Spleen (tissue), 11 donors: ENCODE measurements around the gene LIPI. TPM values are rescaled to one million over a fixed set of nuclear protein-coding genes. Genes with fewer than 3 reads are reported as not detected.
"Not testable (repeated sequence)": the region's sequence is repeated elsewhere in the genome, so short reads cannot be mapped to it uniquely, and the experiment has no call there.

Experiments
- DNase-seq: peaks from one replicate; pipeline ENCODE4 v3.0.0-alpha.2; 2020
- H3K27ac ChIP-seq, 8 donors: fragments of 200-600 bp; sonication (generic) in 7 of 8; 1 replicate in 4 of 8; 2 replicates in 4 of 8; pipeline versions ENCODE4 v1.5.0 to v1.8.0; 2016 to 2021; ENCODE audit warnings: inconsistent platforms in 4 of 8, mild to moderate bottlenecking in 4 of 8, moderate library complexity in 1 of 8
- H3K27me3 ChIP-seq, 7 donors: fragments of 200-600 bp; sonication (generic) in 6 of 7; replicated peaks in 1 of 7; 1 replicate in 4 of 7; 2 replicates in 3 of 7; pipeline versions ENCODE4 v1.5.0 to v1.8.0; 2016 to 2021; ENCODE audit warnings: inconsistent platforms in 3 of 7, mild to moderate bottlenecking in 1 of 7
- H3K36me3 ChIP-seq, 6 donors: fragments of 200-600 bp; sonication (generic) in 5 of 6; 1 replicate in 4 of 6; 2 replicates in 2 of 6; pipeline versions ENCODE4 v1.5.0 to v1.8.0; 2016 to 2021; ENCODE audit warnings: inconsistent platforms in 2 of 6
- H3K4me1 ChIP-seq, 6 donors: fragments of 200-600 bp; sonication (generic) in 5 of 6; 1 replicate in 3 of 6; 2 replicates in 3 of 6; pipeline versions ENCODE4 v1.5.0 to v1.8.0; 2016 to 2021; ENCODE audit warnings: inconsistent platforms in 3 of 6
- H3K4me3 ChIP-seq, 8 donors: fragments of 200-600 bp; sonication (generic) in 7 of 8; 1 replicate in 4 of 8; 2 replicates in 4 of 8; pipeline versions ENCODE4 v1.5.0 to v1.8.0; 2016 to 2021; ENCODE audit warnings: inconsistent platforms in 4 of 8, mild to moderate bottlenecking in 4 of 8, moderate library complexity in 2 of 8
- H3K9me3 ChIP-seq, 8 donors: fragments of 200-600 bp; sonication (generic) in 7 of 8; 1 replicate in 4 of 8; 2 replicates in 4 of 8; pipeline versions ENCODE4 v1.5.0 to v1.8.0; 2016 to 2021; ENCODE audit warnings: inconsistent platforms in 4 of 8
- POLR2A ChIP-seq, 3 donors: fragments of 450-650 bp; IDR thresholded peaks; one replicate each; pipeline ENCODE4 v1.5.1; 2017; ENCODE audit warnings: antibody characterized with exemption in 3 of 3, mild to moderate bottlenecking in 1 of 3
- POLR2AphosphoS5 ChIP-seq, 3 donors: sonication (generic); formaldehyde crosslinking; IDR thresholded peaks; one replicate each; pipeline ENCODE4 v1.5.1; 2017; ENCODE audit warnings: antibody characterized with exemption in 3 of 3
- WGBS, 5 donors: extraction: QIAGEN DNeasy Blood & Tissue Kit in 3 of 5; methylation state at CpG; one replicate each; pipeline versions ENCODE4 v1.1.5 to v1.1.7; 2013 to 2018; 5-methylcytosine and 5-hydroxymethylcytosine counted together
- intact Hi-C: fragments of 100-400 bp; cut with DNase I; formaldehyde crosslinking; loops from one replicate; pipeline ENCODE4 v1.15.0; 2023; ENCODE audit warnings: low total_unique reads
- polyA plus RNA-seq, 3 donors: library from polyadenylated mRNA; stranded (reverse); fragments of 200-250 nt; gene quantifications; one replicate each; pipeline ENCODE4 v1.2.1, GENCODE V29; 2013
- total RNA-seq, 7 donors: library from RNA; depleted of rRNA in 3 of 7; stranded (reverse); fragments of >200 nt in 3 of 7; fragmentation: NEBNext Ultra II Directional in 4 of 7; extraction: Animal tissue kit (Norgen Biotek cat#: 25700) in 4 of 7; gene quantifications; one replicate each; pipeline versions ENCODE4 v1.1.0 to v1.2.1, GENCODE V29; 2016 to 2021
- TF ChIP-seq, protein P1 (sequence below), 11 experiments: fragments of 200-600 bp in 7 of 11; fragments of 450-650 bp in 4 of 11; sonication (generic) in 4 of 11; IDR thresholded peaks in 8 of 11; conservative IDR thresholded peaks in 3 of 11; 1 replicate in 7 of 11; 2 replicates in 4 of 11; pipeline versions ENCODE4 v1.4.0 to v1.8.0; 2016 to 2021; ENCODE audit warnings: antibody characterized with exemption in 11 of 11, inconsistent platforms in 4 of 11, mild to moderate bottlenecking in 1 of 11
- donor health status: healthy with polysubstance abuse.
- donor health status: DM: no; HTN: no; CAD: no; lungs with moderate emphysema.
- donor health status: DM: no; HTN: no; CAD: no.
- donor health status: Bipolar disorder and iron deficiency.
- donor health status: healthy.
- donor health status: DM: no; HTN: no; CAD: no.
- donor health status: DM: yes; HTN: yes; CAD: no.

LIPI gene
- total and polyA plus RNA-seq, 10 donors, result not detected

- H3K9me3 ChIP-seq, result no peaks in the 10 kb centered on the region
- H3K36me3 ChIP-seq, result no peaks in the 10 kb centered on the region
- H3K27me3 ChIP-seq, result no peaks in the 10 kb centered on the region
- H3K4me3 ChIP-seq, result no peak overlapping the region
- DNase-seq, result no peak
- 85 to 95% (median 92%) methylated on average over 2 of the region's 2 CpGs for WGBS, 5 donors
- intact Hi-C loops, result no loop called here
- H3K4me1 ChIP-seq, result no peaks in the 10 kb centered on the region
- no peak overlapping the region for H3K27ac ChIP-seq
- TF ChIP-seq, protein P1, sequence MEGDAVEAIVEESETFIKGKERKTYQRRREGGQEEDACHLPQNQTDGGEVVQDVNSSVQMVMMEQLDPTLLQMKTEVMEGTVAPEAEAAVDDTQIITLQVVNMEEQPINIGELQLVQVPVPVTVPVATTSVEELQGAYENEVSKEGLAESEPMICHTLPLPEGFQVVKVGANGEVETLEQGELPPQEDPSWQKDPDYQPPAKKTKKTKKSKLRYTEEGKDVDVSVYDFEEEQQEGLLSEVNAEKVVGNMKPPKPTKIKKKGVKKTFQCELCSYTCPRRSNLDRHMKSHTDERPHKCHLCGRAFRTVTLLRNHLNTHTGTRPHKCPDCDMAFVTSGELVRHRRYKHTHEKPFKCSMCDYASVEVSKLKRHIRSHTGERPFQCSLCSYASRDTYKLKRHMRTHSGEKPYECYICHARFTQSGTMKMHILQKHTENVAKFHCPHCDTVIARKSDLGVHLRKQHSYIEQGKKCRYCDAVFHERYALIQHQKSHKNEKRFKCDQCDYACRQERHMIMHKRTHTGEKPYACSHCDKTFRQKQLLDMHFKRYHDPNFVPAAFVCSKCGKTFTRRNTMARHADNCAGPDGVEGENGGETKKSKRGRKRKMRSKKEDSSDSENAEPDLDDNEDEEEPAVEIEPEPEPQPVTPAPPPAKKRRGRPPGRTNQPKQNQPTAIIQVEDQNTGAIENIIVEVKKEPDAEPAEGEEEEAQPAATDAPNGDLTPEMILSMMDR (IDR thresholded peaks at IDR 0.05 in 8 of 11, conservative IDR thresholded peaks at IDR 0.05 in 3 of 11), result no peak
- TF ChIP-seq POLR2AphosphoS5 (IDR thresholded peaks at IDR 0.05) (no peak), POLR2A (IDR thresholded peaks at IDR 0.05) (no peak)
These were observed 115.7 kb downstream of the LIPI start for GRCh38 chr21:14095056-14095455.

DNA sequence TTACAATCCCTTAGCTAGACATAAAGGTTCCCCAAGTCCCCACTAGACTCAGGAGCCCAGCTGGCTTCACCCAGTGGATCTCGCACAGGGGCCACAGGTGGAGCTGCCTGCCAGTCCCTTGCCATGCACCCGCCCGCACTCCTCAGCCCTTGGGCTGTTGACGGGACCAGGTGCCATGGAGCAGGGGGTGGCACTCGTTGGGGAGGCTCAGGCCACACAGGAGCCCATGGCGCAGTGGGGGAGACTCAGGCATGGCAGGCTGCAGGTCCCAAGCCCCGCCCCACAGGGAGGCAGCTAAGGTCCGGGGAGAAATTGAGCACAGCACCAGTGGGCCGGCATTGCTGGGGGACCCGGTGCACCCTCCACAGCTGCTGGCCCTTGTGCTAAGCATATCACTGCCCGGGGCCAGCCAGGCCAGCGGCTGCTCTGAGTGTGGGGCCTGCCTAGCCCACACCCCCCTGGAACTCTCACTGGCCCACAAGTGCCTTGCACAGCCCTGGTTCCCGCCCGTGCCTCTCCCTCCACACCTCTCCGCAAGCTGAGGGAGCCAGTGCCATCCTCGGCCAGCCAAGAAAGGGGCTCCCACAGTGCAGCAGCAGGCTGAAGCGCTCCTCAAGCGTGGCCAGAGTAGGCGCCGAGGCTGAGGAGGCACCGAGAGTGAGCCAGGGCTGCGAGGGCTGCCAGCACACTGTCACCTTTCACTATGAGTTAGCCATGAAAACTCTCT lies 117.8 kb downstream of the LIPI start:
- Histone ChIP-seq H3K36me3 (no peaks in the 10 kb centered on the region), H3K27me3 (no peaks in the 10 kb centered on the region), H3K4me1 (no peaks in the 10 kb centered on the region), H3K9me3 (no peaks in the 10 kb centered on the region), H3K27ac (no peak overlapping the region), H3K4me3 (no peak overlapping the region)
- intact Hi-C loops, result no loop called here
- no peak for TF ChIP-seq POLR2A (IDR thresholded peaks at IDR 0.05)
- TF ChIP-seq POLR2AphosphoS5 (IDR thresholded peaks at IDR 0.05), result no peak
- TF ChIP-seq, protein P1 (IDR thresholded peaks at IDR 0.05 in 8 of 11, conservative IDR thresholded peaks at IDR 0.05 in 3 of 11), result no peak
- no peak for DNase-seq
- WGBS, 5 donors, result 77 to 86% (median 80%) methylated on average over 16 to 22 of the region's 22 CpGs

- H3K4me1 ChIP-seq, DNase-seq, H3K9me3 ChIP-seq, H3K4me3 ChIP-seq, H3K27me3 ChIP-seq, H3K36me3 ChIP-seq, intact Hi-C loops, H3K27ac ChIP-seq: not testable (repeated sequence)
These were observed 120.6 kb downstream of the LIPI start for GRCh38 chr21:14090184-14090583.

- intact Hi-C loops, result no loop called here
- Histone ChIP-seq H3K36me3 (peaks cover 0 to 5% (median 0%) of the 10 kb centered on the region in 6 donors), H3K4me3 (no peak overlapping the region), H3K9me3 (peaks cover 0 to 18% (median 16%) of the 10 kb centered on the region in 8 donors), H3K27ac (no peak overlapping the region), H3K27me3 (no peaks in the 10 kb centered on the region), H3K4me1 (no peaks in the 10 kb centered on the region)
- no peak for DNase-seq
- TF ChIP-seq POLR2AphosphoS5 (IDR thresholded peaks at IDR 0.05) (no peak), POLR2A (IDR thresholded peaks at IDR 0.05) (no peak)
- TF ChIP-seq, protein P1 (IDR thresholded peaks at IDR 0.05 in 8 of 11, conservative IDR thresholded peaks at IDR 0.05 in 3 of 11), result no peak
- WGBS, 5 donors, result 78 to 97% (median 81%) methylated on average over 6 of the region's 6 CpGs
These were observed 122.4 kb downstream of the LIPI start for GRCh38 chr21:14088391-14088790.
